Retinal pigment epithelial cell (primary cell): ENCODE data around the gene SLC31A1.

Experiments
- DNase-seq: peaks from one replicate; pipeline ENCODE4 v3.0.0-alpha.2; 2010; ENCODE audit warnings: low read depth
- H3K4me3 ChIP-seq: 2 replicates; pipeline ENCODE4 v1.5.1; 2011; ENCODE audit warnings: mild to moderate bottlenecking, low read length, control low read depth, moderate library complexity
- CTCF ChIP-seq: conservative IDR thresholded peaks from 2 replicates; pipeline ENCODE4 v1.5.1; 2011; ENCODE audit warnings: low read depth, low read length, control low read depth, inconsistent platforms

Gene SLC31A1

GRCh38 chr9:113274474-113275156 is 53.3 kb downstream of the SLC31A1 start:
- TF ChIP-seq CTCF: peak; percentile 71
- peak overlapping the region; percentile 98 for H3K4me3 ChIP-seq
- DNase-seq: peak; percentile 18

- TF ChIP-seq CTCF: no peak
- peak; percentile 96 for DNase-seq
These were observed 54.1 kb downstream of the SLC31A1 start, which contains the start of the genes CDC26 and PRPF4 for GRCh38 chr9:113275157-113276131. CDC26 (minus strand) TSS chr9:113275572; CDS start chr9:113272507, 3,065 bp downstream. PRPF4 (plus strand) TSS chr9:113275658; CDS start chr9:113275744, 86 bp downstream.

GRCh38 chr9:113278840-113279239 is 57.5 kb downstream of the SLC31A1 start:
- DNase-seq: no peak
- TF ChIP-seq CTCF: no peak
- no peak overlapping the region for H3K4me3 ChIP-seq

More at GRCh38 chr9:113275157-113276131, 54.1 kb downstream of the SLC31A1 start, which contains the start of the genes CDC26 and PRPF4:
- peak within 1 kb of the TSS; percentile 98 for H3K4me3 ChIP-seq

GRCh38 chr9:113281356-113281755 is 60.0 kb downstream of the SLC31A1 start:
- no peak for TF ChIP-seq CTCF
- DNase-seq: no peak

GRCh38 chr9:113289091-113289490 is 67.7 kb downstream of the SLC31A1 start:
- no peak overlapping the region for H3K4me3 ChIP-seq
- TF ChIP-seq CTCF: no peak
- no peak for DNase-seq

More at GRCh38 chr9:113281356-113281755, 60.0 kb downstream of the SLC31A1 start:
- H3K4me3 ChIP-seq: no peak overlapping the region

GRCh38 chr9:113290052-113290607 is 68.8 kb downstream of the SLC31A1 start:
- DNase-seq: no peak
- no peak overlapping the region for H3K4me3 ChIP-seq
- no peak for TF ChIP-seq CTCF
